Muscle of leg (tissue), 11 donors: Measurements from ENCODE around the gene PPP1R37. TPM values are rescaled to one million over a fixed set of nuclear protein-coding genes. Genes with fewer than 3 reads are reported as not detected.
A peak's percentile ranks its signal among the peaks of the same experiment; 100 is the strongest.

Experiments
- DNase-seq: peaks from one replicate; pipeline ENCODE4 v3.0.0; 2013
- H3K27ac ChIP-seq: one replicate; pipeline ENCODE4 v1.5.1; 2013; ENCODE audit warnings: mild to moderate bottlenecking, low read length, control low read depth
- H3K27me3 ChIP-seq: one replicate; pipeline ENCODE4 v1.6.1; 2013; ENCODE audit warnings: low read length; ENCODE audit not compliant: control insufficient read depth, insufficient read depth
- H3K36me3 ChIP-seq: one replicate; pipeline ENCODE4 v1.6.1; 2013; ENCODE audit warnings: low read length; ENCODE audit not compliant: control insufficient read depth, insufficient read depth
- H3K4me1 ChIP-seq: one replicate; pipeline ENCODE4 v1.6.1; 2013; ENCODE audit warnings: low read length; ENCODE audit not compliant: control insufficient read depth, insufficient read depth
- H3K4me3 ChIP-seq: one replicate; pipeline ENCODE4 v1.5.1; 2013; ENCODE audit warnings: low read length, control low read depth
- H3K9me3 ChIP-seq: replicated peaks from 2 replicates; pipeline ENCODE4 v1.6.1; 2013; ENCODE audit warnings: low read depth, low read length; ENCODE audit not compliant: control insufficient read depth
- WGBS: methylation state at CpG from one replicate; pipeline ENCODE4 v1.1.5; 2013; ENCODE audit warnings: missing lambda C conversion rate; ENCODE audit not compliant: insufficient coverage; 5-methylcytosine and 5-hydroxymethylcytosine counted together
- polyA plus RNA-seq, 8 donors: library from polyadenylated mRNA; unstranded; fragments of 120-200 nt; gene quantifications; one replicate each; pipeline versions ENCODE4 v1.2.1 to v1.2.3, GENCODE V29; 2013; ENCODE audit warnings: inconsistent platforms in 1 of 8, low replicate concordance in 1 of 8; ENCODE audit not compliant: insufficient read length in 8 of 8, insufficient read depth in 1 of 8
- total RNA-seq: library from RNA; stranded (reverse); fragments of 120-200 nt; gene quantifications from one replicate; pipeline ENCODE4 v1.2.4, GENCODE V29; 2013

Gene PPP1R37
- total and polyA plus RNA-seq, 9 donors = 19.4 to 29.3 (median 23.0) TPM

DNA sequence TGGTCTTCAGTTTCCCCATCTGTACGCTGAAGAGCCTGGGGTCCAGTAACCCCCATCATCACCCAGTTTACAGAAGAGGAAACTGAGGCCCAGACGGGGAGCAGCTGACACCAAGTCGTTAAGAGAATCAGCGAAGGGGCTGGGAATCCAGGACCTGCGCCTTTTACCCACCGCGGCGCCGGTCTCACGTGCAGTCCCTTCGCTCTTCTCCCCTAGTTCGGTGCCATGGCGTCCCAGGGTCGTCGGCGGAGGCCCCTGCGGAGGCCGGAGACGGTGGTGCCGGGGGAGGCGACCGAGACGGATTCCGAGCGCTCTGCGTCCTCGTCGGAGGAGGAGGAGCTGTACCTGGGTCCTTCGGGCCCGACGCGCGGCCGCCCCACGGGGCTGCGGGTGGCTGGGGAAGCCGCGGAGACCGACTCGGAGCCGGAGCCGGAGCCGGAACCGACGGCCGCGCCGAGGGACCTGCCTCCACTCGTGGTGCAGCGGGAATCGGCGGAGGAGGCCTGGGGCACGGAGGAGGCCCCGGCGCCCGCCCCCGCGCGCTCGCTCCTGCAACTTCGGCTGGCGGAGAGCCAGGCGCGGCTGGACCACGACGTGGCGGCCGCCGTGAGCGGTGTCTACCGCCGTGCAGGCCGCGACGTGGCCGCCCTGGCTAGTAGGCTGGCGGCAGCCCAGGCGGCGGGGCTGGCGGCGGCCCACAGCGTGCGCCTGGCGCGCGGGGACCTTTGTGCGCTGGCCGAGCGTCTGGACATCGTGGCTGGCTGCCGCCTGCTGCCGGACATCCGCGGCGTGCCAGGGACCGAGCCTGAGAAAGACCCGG is 86.3 kb downstream of the PPP1R37 start:
- H3K27ac ChIP-seq = peak overlapping the region; percentile 88
- under 1% methylated on average over 97 of the region's 97 CpGs for WGBS
- no peaks in the 10 kb centered on the region for H3K27me3 ChIP-seq
- H3K9me3 ChIP-seq = no peaks in the 10 kb centered on the region
- H3K4me1 ChIP-seq = peaks cover 16% of the 10 kb centered on the region
- H3K4me3 ChIP-seq = peak overlapping the region; percentile 70
- peak; percentile 34 for DNase-seq
- H3K36me3 ChIP-seq = peaks cover 11% of the 10 kb centered on the region

DNA sequence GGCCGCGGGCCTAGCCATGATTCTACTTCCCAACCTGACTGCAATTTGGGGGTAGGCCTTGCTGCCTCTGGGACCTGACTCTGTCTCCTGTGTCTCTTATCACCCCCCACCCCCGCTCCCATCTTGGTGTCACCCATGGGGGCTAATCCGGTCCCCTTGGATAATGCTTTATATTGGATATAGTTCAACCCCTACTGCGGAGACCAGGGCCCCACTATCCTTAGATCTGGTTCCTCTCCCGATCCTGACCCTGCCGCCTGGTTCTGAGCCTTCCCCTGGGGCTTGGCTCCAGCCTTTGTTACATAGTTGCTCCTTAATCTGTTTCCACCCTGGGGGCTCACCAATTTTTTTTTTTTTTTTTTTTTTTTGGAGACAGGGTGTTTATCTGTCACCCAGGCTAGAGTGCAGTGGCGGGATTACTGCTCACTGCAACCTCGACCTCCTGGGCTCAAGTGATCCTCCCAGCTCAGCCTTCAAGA is 87.0 kb downstream of the PPP1R37 start:
- WGBS = 34% methylated on average over 3 of the region's 9 CpGs
- DNase-seq = no peak
- no peaks in the 10 kb centered on the region for H3K27me3 ChIP-seq
- peak overlapping the region; percentile 1 for H3K27ac ChIP-seq
- no peaks in the 10 kb centered on the region for H3K9me3 ChIP-seq
- H3K4me3 ChIP-seq = peak overlapping the region; percentile 34
- H3K4me1 ChIP-seq = peaks cover 16% of the 10 kb centered on the region
- H3K36me3 ChIP-seq = peaks cover 11% of the 10 kb centered on the region

DNA sequence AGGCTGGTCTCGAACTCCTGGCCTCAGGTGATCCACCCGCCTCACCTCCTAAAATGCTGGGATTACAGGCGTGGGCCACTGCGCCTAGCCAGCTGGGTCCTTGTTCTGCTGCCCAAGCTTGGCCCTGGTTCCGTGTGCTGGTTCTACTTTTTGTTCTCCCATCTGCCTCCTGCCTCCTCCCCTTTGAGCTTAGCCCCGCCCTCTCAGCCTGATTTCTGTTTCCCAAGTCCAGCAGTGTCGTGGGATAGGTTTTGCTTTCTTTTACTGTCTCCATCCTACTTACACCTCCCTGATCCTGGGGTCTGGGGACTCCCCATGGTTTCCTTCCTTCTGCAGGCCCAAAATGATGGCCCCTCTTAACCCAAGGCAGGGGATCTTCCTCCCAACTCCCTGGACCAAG is 88.0 kb downstream of the PPP1R37 start:
- H3K4me3 ChIP-seq = no peak overlapping the region
- WGBS = 89% methylated on average over 5 of the region's 7 CpGs
- no peak for DNase-seq
- peaks cover 11% of the 10 kb centered on the region for H3K36me3 ChIP-seq
- no peaks in the 10 kb centered on the region for H3K9me3 ChIP-seq
- H3K27me3 ChIP-seq = no peaks in the 10 kb centered on the region
- no peak overlapping the region for H3K27ac ChIP-seq
- peaks cover 16% of the 10 kb centered on the region for H3K4me1 ChIP-seq

DNA sequence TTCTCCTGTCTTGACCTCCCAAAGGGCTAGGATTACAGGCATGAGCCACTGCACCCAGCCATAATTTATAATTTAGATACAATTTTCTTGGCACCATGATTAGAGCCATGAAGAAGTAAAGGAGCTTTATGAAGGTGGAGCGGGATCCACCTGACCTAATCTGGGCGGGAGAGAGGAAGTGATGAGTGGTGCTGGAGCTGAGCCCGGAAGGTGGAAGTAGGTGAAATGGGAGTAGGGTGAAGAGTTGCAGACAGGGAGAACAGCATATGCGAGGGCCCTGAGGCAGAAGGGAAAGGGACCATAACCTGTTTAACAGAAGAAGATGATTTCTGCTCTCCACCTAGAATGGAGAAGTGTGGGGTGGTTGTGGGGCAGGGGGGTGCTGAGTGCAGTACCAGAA is 89.8 kb downstream of the PPP1R37 start:
- H3K9me3 ChIP-seq = no peaks in the 10 kb centered on the region
- no peak for DNase-seq
- no peak overlapping the region for H3K27ac ChIP-seq
- no peak overlapping the region for H3K4me3 ChIP-seq
- WGBS = 87% methylated on average over 4 of the region's 4 CpGs
- H3K4me1 ChIP-seq = peaks cover 10% of the 10 kb centered on the region
- H3K27me3 ChIP-seq = no peaks in the 10 kb centered on the region
- peaks cover 11% of the 10 kb centered on the region for H3K36me3 ChIP-seq

DNA sequence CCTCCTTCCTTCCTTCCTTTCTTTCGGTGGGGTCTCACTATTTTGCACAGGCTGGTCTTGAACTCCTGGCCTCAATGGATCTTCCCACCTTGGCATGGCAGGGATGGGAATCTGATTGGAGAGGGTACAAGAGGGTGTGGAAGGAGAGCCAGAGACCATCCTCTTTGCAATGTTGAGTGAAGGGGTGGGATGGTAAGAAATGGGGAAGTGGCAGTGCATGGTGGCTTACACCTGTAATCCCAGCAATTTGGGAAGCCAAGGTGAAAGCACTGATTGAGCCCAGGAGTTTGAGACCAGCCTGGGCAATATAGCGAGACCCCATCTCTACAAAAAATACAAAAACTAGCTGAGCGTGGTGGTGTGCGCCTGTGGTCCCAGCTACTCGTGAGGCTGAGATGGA is 91.1 kb downstream of the PPP1R37 start:
- peaks cover 11% of the 10 kb centered on the region for H3K36me3 ChIP-seq
- 100% methylated on average over 3 of the region's 5 CpGs for WGBS
- H3K27ac ChIP-seq = no peak overlapping the region

DNA sequence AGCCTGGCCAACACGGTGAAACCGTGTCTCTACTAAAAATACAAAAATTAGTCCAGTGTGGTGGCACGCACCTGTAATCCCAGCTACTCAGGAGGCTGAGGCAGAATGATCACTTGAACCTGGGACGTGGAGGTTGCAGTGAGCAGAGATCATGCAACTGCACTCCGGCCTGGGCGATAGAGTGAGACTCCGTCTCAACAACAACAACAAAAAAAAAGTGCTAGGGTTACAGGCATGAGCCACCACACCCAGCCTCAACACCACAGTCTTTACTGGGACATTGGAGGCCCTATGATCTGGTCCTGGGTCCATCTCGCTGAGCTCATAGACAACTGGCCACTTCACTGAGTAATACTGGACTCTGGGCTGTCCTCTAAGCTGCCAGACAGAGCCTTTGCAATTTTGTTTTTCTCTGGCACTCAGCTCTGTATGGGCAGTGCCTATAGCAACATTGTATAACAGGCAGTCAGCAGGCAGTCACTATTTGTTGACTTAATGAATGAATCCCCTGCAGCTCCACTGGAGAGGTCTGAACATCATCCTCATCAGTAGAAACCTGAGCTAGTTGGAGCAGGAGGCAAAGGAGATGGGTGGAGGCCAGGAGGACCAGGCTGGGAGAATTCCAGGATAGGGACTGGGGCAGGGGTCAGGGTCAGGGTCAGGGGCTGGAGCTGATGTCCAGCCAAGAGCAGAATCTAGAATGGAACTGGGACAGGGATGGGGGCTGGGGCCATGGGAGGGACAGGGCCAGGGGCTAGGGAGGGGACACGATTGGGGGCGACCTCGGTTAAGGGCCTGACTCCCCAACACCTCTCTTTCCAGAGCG is 93.7 kb downstream of the PPP1R37 start:
- no peak for DNase-seq
- Histone ChIP-seq H3K27ac (no peak overlapping the region), H3K36me3 (peaks cover 3% of the 10 kb centered on the region), H3K4me1 (no peaks in the 10 kb centered on the region), H3K9me3 (no peaks in the 10 kb centered on the region), H3K4me3 (no peak overlapping the region), H3K27me3 (no peaks in the 10 kb centered on the region)
- WGBS = 74% methylated on average over 3 of the region's 12 CpGs

More for the DNA sequence above, 91.1 kb downstream of the PPP1R37 start:
- H3K9me3 ChIP-seq = no peaks in the 10 kb centered on the region
- DNase-seq = no peak
- H3K4me3 ChIP-seq = no peak overlapping the region
- no peaks in the 10 kb centered on the region for H3K27me3 ChIP-seq
- peaks cover 8% of the 10 kb centered on the region for H3K4me1 ChIP-seq

DNA sequence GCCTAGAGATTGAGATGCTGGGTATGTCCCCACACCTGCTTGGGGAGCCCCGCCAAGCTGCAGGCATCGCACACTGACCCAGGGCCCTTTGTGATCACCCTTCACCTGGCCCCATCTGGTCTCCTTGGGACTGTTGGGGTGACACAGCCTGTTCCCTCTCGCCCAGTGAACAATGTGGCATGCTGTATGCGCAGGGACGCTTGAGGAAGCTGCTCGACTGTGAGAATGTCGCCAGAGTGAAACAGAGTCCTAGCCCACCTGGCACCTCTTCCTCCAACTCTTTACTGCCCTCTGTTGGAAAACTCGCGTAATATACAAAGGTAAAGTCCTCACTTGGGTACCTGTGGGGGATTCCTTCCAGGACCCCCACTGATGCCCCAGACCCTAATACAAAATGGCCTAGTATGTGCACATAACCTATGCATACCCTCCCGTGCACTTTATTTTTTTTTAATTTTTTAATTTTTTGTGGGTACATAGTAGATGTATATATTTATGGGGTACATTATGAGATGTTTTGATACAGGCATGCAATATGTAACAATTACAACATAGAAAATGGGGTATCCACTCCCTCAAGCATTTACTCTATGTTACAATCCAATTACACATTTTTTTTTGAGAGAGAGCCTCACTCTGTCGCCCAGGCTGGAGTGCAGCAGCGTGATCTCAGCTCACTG is 94.6 kb downstream of the PPP1R37 start:
- H3K9me3 ChIP-seq = no peaks in the 10 kb centered on the region
- no peaks in the 10 kb centered on the region for H3K36me3 ChIP-seq
- H3K4me3 ChIP-seq = no peak overlapping the region
- DNase-seq = no peak
- H3K27ac ChIP-seq = no peak overlapping the region
- WGBS = 47% methylated on average over 8 of the region's 12 CpGs
- H3K27me3 ChIP-seq = no peaks in the 10 kb centered on the region
- no peaks in the 10 kb centered on the region for H3K4me1 ChIP-seq

DNA sequence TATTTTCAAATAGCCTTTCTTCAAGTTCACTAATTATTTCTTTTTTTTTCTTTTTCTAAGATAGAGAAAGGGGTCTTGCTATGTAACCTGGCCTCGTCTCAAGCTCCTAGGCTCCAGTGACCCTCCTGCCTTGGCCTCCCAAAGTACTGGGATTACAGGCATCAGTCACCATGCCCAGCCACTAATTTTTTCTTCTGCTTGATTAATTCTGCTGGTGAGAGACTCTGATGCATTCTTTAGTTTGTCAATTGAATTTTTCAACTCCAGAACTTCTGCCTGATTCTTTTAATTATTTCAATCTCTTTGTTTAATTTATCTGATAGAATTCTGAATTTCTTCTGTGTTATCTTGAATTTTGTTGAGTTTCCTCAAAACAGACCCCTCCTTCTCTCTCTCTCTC is 97.0 kb downstream of the PPP1R37 start:
- Histone ChIP-seq H3K4me3 (no peak overlapping the region), H3K9me3 (no peaks in the 10 kb centered on the region), H3K36me3 (no peaks in the 10 kb centered on the region), H3K4me1 (no peaks in the 10 kb centered on the region), H3K27ac (no peak overlapping the region), H3K27me3 (no peaks in the 10 kb centered on the region)
- no CpG with 5 or more reads among the region's 1 CpG for WGBS
- DNase-seq = no peak

DNA sequence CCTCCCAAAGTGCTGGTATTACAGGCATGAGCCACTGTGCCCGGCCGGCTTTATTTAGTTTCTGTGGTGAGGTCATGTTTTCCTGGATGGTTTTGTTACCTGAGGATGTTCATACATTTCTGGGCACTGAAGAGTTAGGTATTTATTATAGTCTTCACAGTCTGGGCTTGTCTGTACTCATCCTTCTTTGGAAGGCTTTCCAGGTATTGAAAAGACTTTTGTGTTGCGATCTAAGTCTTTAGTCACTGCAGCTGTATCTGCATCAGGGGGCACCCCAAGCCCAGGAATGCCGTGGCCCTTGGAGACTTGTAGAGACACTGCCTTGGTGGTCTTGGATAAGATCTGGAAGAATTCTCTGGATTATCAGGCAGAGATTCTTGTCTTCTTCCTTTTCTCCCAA is 98.4 kb downstream of the PPP1R37 start:
- no peaks in the 10 kb centered on the region for H3K9me3 ChIP-seq
- DNase-seq = no peak
- H3K4me3 ChIP-seq = no peak overlapping the region
- no peaks in the 10 kb centered on the region for H3K4me1 ChIP-seq
- H3K27ac ChIP-seq = no peak overlapping the region
- H3K27me3 ChIP-seq = no peaks in the 10 kb centered on the region
- 100% methylated on average over 2 of the region's 4 CpGs for WGBS
- H3K36me3 ChIP-seq = no peaks in the 10 kb centered on the region

DNA sequence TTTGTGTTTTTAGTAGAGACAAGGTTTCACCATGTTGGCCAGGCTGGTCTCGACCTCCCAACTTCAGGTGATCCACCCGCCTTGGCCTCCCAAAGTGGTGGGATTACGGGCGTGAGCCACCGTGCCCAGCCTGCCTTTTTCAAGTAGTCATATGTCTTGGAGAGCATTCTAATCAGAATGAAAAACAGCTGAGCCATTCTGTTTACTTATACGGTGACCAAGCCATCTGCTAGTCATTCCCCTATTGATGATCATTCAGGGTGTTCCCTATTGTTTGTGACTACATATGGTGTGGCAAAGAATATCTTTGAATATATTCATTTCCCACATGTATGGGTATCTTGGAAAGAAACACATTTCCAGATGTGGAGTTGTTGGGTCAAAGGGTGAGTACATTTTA is 102.8 kb downstream of the PPP1R37 start:
- no peaks in the 10 kb centered on the region for H3K4me1 ChIP-seq
- 83% methylated on average over 1 of the region's 6 CpGs for WGBS
- DNase-seq = no peak

More for the DNA sequence above, 102.8 kb downstream of the PPP1R37 start:
- no peak overlapping the region for H3K4me3 ChIP-seq
- no peaks in the 10 kb centered on the region for H3K27me3 ChIP-seq
- H3K27ac ChIP-seq = no peak overlapping the region
- H3K36me3 ChIP-seq = no peaks in the 10 kb centered on the region
- no peaks in the 10 kb centered on the region for H3K9me3 ChIP-seq
